GM19452 (cell line): ENCODE results near the gene OR1J4.
"Not testable (repeated sequence)": the region's sequence is repeated elsewhere in the genome, so short reads cannot be mapped to it uniquely, and the experiment has no call there.

Experiments used
- ATAC-seq: cut with Tn5 transposase; IDR thresholded peaks from one replicate; pipeline ENCODE4 v1.9.1; 2021; ENCODE audit not compliant: unreplicated experiment

Gene OR1J4

GRCh38 chr9:122518841-122519240, at the start of gene OR1J4:
OR1J4 (plus strand) TSS chr9:122519141; CDS start chr9:122519141, 0 bp downstream.
- ATAC-seq = no peak

- no peak for ATAC-seq
Observed at GRCh38 chr9:122474561-122474960, 44.4 kb upstream of the OR1J4 start.

DNA sequence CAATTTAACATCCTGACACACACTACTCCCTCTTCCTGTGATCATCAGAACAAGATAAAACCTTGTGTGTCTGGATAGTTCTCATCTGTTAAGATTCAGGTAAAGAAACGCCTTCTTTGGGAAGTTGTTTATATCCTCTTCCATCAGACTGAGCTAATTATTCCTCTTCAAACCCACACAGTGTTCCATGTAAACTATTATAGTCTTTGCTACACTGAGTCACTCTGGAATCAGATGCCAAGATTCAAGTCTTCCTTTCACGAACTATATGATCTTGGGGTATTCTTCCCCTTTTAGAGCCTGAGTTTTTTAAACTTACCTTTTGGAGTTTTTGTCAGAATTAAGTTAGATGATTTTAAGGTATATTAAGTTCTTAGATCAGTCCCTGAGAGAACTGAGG, 43.2 kb upstream of the OR1J4 start:
- ATAC-seq = no peak

DNA sequence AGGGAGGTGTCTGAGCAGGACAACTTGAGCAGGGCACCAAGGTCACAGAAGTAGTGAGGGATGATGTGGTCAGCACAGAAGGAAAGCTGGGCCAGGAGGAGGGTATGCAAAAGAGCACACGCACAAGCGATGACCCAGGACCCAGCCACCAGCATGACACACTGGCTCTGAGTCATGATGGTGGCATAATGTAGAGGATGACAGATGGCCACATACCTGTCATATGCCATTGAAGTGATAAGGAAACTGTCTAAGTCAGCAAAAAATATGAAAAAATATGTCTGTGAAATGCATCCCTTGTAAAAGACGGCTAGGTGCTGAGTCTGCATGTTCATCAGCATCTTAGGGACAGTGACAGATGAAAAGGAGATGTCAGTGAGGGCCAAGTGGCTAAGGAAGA, 41.6 kb upstream of the OR1J4 start:
- ATAC-seq = no peak

DNA sequence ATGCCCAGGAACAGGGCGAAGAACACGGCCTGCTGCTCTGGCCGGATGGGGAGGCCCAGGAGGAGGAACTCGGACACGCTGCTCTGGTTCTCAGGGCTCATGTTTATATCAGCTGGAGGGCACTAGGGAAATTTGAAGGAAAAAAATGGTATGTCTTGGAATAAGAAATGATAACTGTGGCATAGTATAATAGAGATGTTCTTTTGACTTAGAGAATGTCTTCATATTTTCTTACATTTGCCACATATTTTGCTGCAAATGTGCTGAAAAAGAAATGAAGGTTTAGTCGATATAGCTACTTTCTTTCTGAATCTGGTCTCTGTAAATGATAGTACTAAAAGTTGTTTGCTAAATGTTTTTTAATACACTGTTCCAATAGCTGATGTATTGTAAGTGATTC, 41.1 kb upstream of the OR1J4 start, which contains the start of gene OR1J1:
Gene OR1J1, minus strand, starts transcription at position 101 of the 400 bp plus-strand sequence. Its CDS starts 0 bp downstream, at position 101.
- ATAC-seq = no peak

DNA sequence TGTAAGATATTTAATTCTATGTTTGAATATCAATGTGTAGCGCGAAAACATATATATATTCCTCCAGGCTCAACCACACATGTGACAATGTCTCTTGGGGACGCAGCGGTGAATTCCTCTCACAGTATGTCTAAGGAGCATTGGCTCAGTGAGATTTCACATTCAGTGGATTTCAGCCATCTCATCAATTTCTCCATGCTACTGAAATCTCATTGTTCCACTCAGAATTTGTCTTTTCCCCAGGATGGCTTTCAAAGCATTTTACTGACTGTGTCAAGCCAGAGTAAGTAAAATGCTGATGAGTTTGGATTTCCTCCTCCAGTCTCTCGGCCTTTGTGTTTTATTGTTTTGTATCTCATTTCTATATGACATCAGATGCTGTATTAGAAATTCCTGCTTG, 39.9 kb upstream of the OR1J4 start:
- no peak for ATAC-seq

- no peak for ATAC-seq
Observed at GRCh38 chr9:122498883-122499288, 20.1 kb upstream of the OR1J4 start.

- no peak for ATAC-seq
Observed at GRCh38 chr9:122506964-122507363, 12.0 kb upstream of the OR1J4 start.

GRCh38 chr9:122510502-122510901, 8.4 kb upstream of the OR1J4 start, which contains the start of gene OR1J2:
OR1J2 (plus strand) TSS chr9:122510802; CDS start chr9:122510802, 0 bp downstream.
- no peak for ATAC-seq

DNA sequence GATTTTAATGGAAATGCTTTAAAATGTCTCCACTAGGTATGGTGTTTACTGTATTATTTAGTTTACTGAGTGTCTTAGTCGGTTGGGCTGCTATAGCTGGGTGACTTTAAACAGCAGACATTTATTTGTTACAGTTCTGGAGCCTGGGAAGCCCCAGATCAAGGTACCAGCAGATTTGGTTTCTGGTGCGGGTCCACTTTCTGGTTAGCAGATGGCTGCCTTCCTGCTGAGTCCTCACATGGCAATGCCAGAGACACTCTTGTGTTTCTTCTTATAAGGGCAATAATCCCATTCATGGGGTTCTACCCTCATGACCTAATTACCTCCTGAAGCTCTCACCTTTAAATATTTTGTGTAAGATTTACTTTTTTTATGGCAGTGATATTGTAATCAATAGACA, 715 bp upstream of the OR1J4 start:
- ATAC-seq = no peak

DNA sequence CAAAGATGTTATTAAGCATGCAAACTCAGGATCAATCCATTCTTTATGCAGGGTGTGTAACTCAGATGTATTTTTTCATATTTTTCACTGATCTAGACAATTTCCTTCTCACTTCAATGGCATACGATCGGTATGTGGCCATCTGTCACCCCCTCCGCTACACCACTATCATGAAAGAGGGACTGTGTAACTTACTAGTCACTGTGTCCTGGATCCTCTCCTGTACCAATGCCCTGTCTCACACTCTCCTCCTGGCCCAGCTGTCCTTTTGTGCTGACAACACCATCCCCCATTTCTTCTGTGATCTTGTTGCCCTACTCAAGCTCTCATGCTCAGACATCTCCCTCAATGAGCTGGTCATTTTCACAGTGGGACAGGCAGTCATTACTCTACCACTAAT, 435 bp downstream of the OR1J4 start:
- no peak for ATAC-seq

- no peak for ATAC-seq
Observed at GRCh38 chr9:122526602-122527001, 7.7 kb downstream of the OR1J4 start.

DNA sequence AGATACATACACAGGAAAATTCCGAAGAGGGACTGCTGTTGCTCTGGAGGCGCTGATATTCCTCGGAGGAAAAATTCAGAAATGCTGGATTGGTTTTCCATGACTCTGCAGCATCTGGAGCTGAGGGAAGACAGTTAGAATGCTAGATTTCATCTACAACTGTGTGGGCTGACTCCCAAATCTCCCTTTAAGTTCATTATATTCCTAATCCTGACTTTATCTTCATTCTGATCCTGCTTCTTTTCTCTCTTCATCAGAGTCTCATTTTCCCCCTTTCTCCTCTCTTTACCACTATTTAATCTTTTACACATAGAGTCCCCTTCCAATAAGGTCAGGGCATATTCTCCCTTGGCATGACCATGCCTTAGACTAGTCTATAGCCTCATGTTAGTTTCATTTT, 8.3 kb downstream of the OR1J4 start, which contains the start of gene OR1N1:
Gene OR1N1, minus strand, starts transcription at position 101 of the 400 bp plus-strand sequence. Its CDS starts 0 bp downstream, at position 101.
- no peak for ATAC-seq

DNA sequence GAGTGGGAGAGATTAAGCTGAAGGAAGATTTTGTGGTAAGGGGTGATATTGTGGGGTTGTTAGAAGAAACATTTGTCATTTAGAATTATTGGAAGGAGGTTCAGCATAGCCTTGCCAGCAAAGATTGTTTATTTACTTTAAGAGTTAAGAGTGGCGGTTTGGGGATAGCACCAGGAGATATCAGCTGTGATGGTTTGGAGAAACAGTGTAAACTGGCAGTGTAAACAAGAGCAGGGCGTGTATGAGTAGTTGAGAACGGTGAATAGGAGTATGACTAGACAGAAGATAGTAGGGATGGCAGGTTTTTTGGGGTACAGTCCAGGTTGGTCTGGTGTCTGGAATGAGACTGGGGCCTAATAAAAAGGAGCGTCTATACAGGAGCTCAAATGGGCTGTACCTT, 12.2 kb downstream of the OR1J4 start:
- not testable (repeated sequence) for ATAC-seq

- no peak for ATAC-seq
Observed at GRCh38 chr9:122536134-122536533, 17.2 kb downstream of the OR1J4 start.

GRCh38 chr9:122537066-122537465, 18.1 kb downstream of the OR1J4 start:
- not testable (repeated sequence) for ATAC-seq

- ATAC-seq = no peak
Observed at GRCh38 chr9:122538757-122539156, 19.8 kb downstream of the OR1J4 start.

- ATAC-seq = no peak
Observed at GRCh38 chr9:122546196-122546595, 27.3 kb downstream of the OR1J4 start.

- no peak for ATAC-seq
Observed at GRCh38 chr9:122551371-122551770, 32.4 kb downstream of the OR1J4 start.

- no peak for ATAC-seq
Observed at GRCh38 chr9:122552812-122553211, 33.9 kb downstream of the OR1J4 start, which contains the start of gene OR1N2. OR1N2 (plus strand) TSS chr9:122553112; CDS start chr9:122553212, 100 bp downstream.

- ATAC-seq = no peak
Observed at GRCh38 chr9:122561446-122561845, 42.5 kb downstream of the OR1J4 start.

GRCh38 chr9:122562134-122562760, 43.3 kb downstream of the OR1J4 start:
- no peak for ATAC-seq

DNA sequence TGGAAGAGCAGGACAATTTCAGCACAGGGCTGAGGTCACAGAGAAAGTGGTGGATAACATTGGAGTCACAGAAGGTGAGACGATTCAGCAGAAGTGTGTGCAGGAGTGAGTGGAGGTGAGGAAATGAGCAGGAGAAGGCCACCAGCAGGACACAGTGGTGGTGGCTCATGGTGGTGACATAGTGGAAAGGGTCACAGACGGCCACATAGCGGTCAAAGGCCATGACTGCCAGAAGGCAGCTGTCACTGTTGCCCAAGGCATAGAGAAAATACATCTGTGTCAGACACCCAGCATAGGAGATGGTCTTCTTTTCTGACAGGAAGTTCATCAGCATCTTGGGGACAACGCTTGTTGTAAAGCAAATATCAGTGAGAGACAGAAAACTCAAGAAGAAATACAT, 49.0 kb downstream of the OR1J4 start:
- ATAC-seq = no peak
